Smooth muscle cell of bladder (primary cell): ENCODE measurements around the gene RBBP4. TPM values are rescaled to one million over a fixed set of nuclear protein-coding genes. Genes with fewer than 3 reads are reported as not detected.

Experiments
- total RNA-seq: library from RNA; depleted of rRNA; stranded (reverse); fragments of >200 nt; gene quantifications from 2 replicates; pipeline ENCODE4 v1.2.3, GENCODE V29; 2014

RBBP4 gene
- 67.0 and 74.5 TPM in 2 replicates for total RNA-seq

DNA sequence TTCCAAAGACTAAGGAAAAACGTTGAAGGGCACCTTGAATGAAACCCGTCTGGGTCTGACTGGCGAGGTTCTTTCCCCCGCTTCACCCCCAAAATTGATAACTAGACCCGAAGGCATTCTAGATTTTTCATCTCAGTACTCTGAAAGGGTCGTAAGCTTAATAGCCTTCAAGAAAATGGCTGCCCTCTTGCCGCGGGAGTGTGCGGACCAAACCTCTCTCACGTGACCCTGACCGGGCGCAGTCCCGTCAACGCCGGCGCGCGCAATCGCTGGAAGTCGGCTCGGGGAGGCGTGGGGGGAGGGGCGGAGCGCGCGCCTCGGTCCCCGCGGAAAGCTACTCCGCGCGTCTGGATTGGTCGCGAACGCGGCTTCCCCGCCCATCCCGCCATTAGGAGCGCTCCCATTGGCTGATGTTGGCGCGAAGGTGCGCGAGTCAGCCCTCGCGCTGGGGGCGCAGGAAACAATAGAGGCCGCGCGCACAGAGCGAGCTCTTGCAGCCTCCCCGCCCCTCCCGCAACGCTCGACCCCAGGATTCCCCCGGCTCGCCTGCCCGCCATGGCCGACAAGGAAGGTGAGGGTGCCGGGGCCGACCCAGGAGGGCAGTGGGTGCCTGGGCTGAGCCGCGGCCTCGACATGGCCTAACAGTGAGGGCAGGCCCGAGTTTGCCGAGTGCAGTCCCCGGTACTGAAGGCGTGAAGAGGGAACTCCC, at the start of gene RBBP4:
TSS of gene RBBP4 (plus strand) at position 457 of the 709 bp plus-strand sequence. CDS start at position 556, 99 bp downstream.

DNA sequence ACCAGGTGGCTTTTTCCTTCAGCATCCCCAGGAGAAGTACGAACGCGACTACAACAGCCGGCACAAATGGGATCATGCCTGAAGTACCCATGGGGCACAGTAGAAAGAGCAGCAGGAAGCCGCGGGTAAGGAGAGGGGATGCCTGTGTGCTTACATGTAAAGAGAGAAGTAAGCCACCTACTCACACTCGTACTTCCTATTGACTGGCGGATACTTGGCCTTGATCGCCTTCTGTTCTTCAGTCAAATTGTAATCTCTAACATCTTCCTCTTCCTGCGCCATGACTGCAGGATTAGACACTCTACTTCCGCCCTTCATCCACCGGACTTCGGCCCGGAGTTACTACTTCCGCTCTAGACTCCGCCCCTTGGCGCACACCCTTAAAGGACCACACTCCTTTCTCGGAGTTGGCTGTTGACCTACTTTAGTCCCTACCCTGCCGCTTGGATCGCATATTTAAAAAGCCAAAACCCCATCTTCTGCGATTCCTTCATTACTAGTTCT, 708 bp upstream of the RBBP4 start, which contains the start of gene ZBTB8OS:
TSS of gene ZBTB8OS (minus strand) at position 303 of the 504 bp plus-strand sequence. CDS start at position 282, 21 bp downstream.

DNA sequence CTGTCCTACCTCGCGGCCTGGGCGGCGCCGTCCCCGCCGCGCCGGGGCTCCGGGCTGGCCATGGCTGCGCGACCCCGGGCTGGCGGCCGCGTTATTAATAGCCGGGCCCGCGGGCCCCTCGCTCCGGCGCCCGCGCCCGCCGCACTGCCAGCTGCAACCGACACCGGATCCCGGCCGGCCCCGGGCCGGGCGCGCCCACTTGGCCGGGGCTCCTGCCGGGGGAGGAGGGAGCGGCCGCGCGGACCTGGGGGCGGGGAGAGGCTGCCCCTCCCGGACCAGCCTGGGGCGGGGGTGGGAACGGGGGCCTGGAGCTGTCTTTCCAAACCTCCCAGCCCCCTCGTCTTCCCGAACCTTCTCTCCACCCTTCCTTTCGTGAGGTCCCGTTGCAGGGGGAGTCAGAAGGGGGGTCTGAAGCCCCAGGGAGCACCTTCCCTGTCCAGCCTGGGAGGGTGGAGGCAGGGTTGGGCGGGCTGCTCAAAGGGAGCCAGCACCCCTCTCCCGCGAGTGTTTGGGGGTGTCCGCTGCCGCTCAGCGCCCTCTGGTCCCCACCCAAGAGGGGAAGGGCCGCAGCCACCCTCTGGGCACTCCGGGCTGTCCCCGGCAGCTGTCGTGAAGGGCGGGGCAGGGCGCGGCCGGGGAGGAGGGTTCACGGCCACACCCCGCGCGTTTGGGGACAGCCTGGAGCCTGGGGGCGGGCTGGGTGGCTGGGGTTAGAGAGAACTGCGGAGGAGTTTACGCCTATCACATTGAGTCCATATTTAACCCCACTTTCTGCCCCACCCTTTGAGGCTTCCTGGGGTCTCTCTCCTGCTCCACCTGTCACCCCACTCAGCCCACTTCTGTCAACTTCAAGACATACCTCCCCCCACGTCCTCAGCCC, 51.8 kb downstream of the RBBP4 start, which contains the start of gene SYNC:
TSS of gene SYNC (minus strand) at position 172 of the 880 bp plus-strand sequence. CDS start at position 62, 110 bp downstream.

Other genes starting within 250 kb of the RBBP4 start
- under 0.01 TPM in 1 of 2 replicates, not detected in the other for gene ZBTB8B, start 186.1 kb upstream of the RBBP4 start, total RNA-seq
- gene ZBTB8A, start 111.8 kb upstream of the RBBP4 start, total RNA-seq, result 5.3 and 6.5 TPM in 2 replicates
- 42.6 and 46.5 TPM in 2 replicates for gene ZBTB8OS, start 658 bp upstream of the RBBP4 start, total RNA-seq
- gene SYNC, start 51.6 kb downstream of the RBBP4 start, total RNA-seq, result 50.1 and 70.8 TPM in 2 replicates
- 144 and 160 TPM in 2 replicates for gene YARS1, start 166.2 kb downstream of the RBBP4 start, total RNA-seq
- 26.6 and 36.5 TPM in 2 replicates for gene S100PBP, start 166.4 kb downstream of the RBBP4 start, total RNA-seq
- gene FNDC5, start 219.7 kb downstream of the RBBP4 start, total RNA-seq, result 1.8 and 4.0 TPM in 2 replicates
- gene HPCA, start 235.3 kb downstream of the RBBP4 start, total RNA-seq, result under 0.01 and 0.18 TPM in 2 replicates